AML-193 (cell line): ENCODE results near the gene INKA2.
A peak's percentile ranks its signal among the peaks of the same experiment; 100 is the strongest.

Experiments
- DNase-seq, 2 experiments: peaks; one replicate each; lab custom pipeline; 2025; lab: John Stamatoyannopoulos, UW

Gene INKA2

DNA sequence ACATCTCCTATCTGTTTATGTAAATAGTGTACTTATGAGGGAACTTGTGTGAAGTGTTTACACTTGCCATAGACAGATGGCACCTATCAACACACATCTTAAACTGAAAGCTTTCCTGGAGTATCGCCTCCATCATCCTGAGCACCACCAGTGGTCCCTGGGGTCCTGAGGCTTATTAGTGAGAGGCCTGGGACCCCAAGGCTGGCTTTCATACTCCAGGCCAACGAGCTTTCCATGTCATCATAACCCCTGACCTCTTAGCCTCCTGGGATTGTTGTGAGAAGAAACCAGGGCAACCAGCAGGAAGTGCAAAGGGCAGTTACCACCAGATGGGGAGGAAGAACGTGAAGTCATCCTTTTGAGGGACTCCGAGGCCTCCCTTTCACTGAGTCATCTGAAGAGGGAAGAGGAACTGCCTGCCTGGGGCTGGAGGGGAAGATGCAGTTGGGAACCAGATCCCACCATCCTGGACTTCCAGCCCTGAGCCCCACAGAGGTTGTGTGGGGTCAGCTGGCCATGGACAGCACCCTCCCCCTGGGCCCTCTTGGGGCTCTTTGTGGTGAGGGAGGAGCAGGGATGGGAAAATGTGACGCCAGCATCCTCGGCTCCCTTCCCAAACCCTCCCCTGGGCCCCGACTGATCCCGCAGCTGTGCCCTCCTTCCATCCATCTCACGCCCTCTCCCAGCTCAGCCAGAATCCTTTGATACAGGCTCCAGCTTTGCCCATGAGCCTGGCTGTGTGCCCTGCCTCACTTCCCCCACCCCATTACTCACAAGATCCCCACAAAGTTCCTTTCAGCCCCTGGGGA lies 5.8 kb downstream of the INKA2 start:
- peak; percentile 94 to 95 for DNase-seq

DNA sequence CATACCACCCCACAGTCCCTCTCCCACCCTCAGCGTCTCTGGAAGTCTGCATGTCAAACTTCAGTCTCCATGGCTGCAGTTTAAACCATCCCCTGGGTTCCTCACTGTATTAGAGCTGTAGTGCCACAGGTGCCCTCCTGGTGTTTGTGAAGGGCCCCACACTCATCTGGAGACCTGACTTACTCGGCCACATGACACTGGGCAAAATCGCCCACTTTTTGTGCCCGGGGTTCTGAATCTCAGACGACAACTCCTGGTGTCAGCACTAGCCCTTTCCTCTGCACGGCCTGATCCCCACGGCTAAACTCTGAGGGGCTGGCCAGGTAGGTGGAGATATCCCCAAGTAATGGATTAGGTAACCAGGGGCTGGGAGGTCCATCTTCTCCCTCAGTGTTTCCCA lies 6.5 kb downstream of the INKA2 start:
- DNase-seq, result no peak

DNA sequence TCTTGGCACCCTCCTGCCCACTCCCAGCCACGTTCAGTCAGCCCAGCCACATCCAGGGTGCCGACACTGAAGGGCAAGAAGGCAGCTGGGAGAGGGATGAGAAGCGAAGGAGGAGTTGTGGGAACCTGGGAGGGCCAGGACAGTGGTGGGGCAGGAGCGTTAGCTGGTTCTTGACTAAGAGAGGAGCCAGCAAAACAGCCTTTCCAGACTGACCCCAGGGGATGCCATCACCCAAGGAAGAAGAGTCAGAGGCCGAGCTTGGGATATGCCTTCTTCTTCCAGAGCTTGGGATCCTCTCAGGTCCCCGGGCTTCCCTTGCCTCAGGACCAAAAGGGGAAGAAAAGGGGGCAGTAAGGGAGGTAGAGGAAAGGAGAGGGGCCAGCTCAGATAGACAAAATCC lies 7.2 kb downstream of the INKA2 start:
- no peak for DNase-seq

DNA sequence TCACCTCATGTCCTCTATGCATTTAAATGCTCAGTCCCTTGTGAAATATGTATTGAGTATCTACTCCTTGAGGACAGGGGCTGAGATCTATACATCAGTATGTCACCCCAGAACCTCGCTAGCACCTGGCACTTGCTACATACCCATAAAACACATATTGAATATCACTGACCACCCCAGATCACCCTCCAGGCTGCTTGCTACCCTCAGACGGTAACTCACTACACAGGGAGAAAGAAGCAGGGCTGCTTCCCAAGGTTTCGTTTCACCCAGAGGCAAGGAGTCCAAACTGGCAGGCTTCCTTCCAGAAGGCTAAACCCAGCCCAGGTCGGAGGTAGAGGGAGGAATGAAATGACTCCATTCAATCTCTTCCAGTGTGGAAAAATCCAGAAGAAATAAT lies 8.5 kb downstream of the INKA2 start:
- DNase-seq, result no peak

DNA sequence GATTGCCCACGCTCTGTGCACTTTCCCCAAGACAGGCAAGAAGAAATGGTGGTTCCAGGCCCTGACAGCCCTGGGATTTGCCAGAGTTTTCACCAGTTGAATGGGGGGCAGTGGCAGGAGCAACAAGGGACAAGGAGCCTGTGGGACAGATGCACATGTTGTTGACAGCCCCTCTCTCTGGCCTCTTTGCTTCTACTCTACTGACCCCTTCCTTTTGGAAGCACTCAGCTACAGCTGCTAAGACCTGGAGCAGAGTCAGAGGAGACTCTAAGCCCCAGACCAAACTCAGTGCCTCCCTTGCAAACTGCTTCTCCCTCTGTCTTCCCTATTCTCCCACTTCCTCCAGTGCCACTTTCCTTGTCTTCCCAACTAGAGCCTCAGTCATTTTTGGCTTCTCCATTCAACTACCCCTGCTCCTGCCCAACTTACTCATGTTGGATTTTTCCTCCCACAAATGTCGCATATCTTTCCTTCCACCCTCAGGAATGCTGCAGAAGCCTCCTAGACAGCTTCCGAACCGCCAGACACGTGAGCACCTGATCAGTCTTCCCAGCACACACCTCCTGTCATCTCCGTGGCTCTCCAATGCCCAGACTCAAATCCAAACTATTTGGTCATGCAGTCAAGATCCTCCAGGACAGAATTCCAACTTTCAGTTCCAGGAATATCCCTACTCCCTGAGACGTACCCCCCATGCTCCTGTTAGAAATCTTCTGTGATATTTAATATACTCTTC lies 9.1 kb downstream of the INKA2 start:
- no peak for DNase-seq

DNA sequence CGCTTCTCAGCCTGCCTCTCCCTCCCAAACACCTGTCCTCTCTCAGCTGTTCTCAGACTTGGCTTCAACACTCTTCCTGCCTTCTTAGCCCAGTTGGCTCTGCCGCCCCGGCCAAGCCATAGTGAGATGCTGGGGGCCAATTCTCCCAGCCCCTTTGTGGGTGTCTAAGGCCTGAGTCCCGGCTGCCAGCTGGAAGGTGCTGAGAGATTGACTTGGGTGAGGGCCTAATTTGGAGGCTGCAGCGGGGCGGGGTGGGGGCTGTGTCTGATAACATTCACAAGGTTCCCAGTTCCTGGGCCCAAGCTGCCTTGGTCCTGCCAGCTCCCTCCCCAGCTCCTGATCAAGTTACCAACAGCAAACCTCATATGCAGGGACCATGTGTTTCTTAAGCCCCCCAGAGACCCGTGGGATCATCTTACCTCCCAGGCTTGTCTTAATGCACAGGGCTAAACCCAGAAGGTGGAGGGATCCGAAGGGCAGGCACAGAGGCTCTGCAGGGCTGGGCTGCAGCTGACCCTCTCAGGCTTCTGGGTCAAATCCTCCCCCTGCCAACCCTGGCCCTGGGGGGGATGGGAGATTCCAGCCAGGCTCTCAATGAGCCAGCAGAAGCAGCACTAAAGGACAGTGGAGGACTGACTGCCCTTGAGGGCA lies 9.8 kb downstream of the INKA2 start:
- no peak for DNase-seq

DNA sequence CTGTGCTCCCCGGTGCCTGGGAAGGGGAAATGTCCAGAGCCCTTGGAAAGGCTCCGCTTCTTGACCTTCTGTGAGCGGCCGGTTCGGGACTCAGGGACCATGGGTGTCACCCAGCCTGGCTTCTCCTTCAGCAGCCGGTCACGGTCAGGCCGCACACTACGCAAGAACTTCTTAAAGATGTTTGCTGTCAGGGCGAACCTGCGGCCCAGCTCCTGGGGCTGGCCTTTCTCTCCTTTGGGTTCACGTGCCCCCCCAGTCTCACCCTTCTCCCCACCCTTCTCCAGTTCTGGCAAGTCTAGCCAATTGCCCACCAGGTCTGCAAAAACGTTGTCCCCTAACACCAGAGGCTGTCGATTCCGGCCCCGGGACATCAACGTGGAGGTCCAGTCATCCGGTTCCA lies 12.1 kb downstream of the INKA2 start:
- no peak for DNase-seq

DNA sequence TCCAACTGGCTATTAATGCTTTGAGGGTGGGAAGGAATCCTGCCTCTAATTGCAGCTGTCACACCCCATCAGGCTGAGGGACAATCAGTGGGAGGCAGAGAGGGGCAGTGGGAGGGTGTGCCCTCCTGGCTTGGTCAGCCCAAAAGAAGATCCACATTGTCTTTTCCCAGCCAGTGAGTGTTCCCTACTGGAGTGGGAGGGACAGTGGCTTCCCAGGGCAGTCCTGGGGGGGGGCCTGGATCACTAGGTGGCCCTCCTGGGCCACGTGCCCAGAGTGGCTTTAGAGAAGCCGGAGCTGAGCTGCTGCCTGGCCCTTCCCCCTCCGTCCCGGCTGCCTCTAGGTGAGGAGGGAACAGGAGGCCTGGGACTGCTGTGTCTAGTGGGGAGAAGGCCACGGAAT lies 14.0 kb downstream of the INKA2 start:
- no peak for DNase-seq

DNA sequence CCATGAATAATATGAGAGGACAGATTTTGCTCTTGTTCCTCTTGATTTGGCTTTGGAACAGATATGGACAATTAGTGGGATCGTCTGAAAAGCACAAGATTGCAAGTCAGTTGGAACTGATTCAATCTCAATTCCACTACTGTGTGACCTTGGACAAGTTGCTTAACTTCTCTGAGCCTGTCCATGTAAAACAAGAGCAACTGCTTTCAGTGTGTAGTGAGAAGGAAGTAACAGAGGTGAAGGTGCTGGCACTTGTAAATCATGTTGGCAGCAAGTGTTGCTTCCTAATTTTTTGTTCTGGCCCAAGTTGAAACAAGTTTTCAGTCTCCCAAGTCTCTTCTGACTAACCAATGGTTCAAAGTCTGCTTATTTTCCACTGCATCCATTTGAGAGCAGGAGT lies 15.3 kb downstream of the INKA2 start:
- no peak for DNase-seq

DNA sequence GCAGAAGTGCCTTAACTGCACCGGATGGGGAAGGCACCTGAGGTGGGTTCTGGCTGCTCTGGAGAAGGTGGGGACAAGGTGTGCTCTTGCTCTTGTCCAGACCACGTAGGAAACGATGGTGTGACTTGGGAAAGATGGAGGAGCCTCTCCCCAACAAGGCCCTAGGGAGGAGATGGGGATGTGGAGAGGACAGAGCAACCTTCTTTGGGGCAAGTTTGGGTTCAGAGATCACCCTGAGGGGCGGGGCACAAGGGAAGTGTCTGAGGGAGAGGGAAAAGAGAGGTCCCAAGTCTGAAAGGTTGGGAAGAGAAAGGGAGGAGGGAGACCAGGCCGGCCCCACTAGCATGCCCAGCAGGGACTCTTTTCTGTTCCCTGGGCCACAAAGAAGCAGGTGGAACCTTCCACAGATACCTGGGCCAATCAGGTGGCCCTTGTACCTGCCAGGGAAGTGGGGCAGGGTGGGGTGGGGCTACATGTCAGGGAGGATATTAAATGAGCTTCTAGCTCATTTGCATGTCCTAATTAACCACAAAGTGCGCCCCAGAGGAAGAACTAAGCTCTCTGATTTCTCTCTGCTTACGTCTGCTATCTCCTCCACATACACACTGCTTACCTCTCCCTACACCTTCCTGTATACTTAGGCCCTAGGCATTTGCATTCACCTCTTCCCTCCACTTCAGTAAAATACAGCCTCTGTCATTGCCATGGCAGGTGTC lies 15.9 kb downstream of the INKA2 start:
- no peak for DNase-seq

DNA sequence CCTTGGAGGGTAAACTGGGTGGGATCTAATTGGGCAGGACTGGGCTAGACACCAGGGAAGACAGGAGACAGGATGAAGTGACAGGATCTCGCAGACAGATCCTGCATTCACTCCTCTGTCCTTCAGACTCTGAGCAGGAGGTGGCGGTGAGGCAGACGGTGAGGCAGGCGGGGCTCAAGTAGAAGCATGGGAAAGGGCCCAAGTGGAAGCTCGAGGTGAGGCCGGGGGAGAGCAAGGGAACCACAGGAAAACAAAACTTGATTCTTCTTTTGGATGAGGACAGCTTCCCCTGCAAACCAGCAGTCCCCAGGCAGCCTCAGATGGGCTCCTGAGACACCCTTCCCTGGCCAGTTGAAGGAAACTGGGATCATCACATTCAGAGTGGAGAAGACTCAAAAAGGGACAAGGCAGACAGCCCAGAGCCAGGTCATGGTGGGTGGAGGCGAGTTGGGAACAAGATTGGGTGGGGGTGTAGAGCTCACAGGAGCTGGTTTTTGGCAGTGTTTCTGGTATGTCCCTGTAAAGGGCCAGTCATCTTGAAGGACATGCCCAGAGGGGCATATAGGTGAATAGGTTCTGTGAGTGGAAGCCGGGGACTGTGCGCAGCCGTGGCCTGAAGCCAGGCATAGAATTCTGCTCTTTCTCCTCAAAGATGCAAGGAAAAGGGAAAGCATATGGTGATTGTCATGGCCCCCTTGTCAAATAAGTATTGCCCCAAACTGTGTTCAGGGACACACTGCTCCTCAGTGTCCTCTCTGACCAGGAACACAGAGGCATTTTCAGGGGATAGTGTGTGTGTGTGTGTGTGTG lies 18.0 kb downstream of the INKA2 start:
- no peak for DNase-seq

DNA sequence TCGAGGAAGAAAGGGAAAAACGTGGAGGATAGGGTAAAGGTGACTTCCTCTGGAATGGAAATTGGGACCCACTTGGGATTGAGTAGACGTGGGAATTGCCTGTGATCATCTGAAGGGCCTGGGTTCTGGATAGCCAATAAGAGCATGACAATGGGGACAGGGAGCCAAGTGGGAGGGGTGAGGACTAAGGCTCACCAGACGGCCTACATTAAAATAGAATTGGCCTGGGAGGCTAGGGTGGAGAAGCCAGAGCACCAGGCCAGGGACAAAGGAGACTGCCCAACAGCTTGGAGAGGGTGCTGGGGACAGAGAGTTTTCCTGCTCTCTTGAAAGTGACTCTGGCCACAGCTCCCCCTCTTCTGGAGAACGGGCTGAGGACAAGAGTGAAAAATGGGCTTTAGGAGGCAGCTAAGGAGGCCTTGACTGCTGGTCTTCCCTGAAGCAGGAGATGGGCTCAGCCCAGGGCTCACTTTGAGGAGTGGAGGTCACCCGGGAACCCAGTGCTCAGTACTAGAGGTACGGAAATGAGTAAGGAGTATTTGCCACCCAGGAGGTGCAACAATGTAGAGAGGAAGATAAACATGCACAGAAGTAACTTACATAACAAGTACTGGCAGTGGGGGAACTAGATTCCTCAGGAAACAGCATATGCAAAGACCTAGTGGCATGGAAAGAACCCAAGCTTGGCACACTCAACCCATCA lies 18.8 kb downstream of the INKA2 start:
- DNase-seq, result no peak

DNA sequence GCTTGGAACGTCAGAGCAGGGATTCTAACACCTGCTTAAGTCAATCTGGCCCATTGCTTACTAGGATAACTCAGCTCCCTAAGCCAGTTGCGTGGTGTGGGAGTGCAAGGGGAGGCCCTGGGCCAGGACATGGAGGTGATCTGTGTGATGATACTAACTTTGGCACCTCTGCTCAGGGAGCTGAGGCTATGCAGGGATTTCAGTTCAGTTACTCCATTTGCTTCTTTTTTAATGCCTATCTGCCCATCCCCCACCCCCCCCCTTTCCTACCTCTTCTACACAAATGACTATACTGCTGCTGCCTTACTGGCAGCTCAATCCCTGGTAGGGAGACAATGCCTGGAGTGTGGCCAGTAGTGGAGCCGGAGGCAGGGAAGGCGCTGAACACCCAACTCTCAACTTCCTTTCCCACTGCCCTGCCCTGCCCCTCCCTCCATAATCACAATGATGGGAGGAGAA lies 19.5 kb downstream of the INKA2 start:
- DNase-seq, result no peak

DNA sequence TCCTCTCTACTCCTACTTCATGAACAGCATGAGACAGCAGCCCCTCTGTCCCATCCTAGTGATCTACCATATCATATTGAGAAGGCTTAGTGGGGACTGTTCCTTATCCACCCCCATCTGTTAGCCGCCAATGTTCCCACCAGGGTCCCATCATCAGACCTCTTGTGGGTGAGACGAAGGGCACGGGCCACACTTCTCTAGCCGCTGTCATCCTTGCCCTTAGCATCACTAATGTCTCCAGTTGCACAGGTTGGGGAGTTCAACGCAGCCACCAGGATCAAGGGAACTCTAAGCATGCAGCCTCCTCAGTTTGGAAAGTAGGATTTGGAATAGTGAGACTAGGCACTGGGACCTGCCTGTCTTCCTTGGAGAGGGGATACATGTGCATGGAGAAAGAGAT lies 20.1 kb downstream of the INKA2 start:
- DNase-seq, result no peak

DNA sequence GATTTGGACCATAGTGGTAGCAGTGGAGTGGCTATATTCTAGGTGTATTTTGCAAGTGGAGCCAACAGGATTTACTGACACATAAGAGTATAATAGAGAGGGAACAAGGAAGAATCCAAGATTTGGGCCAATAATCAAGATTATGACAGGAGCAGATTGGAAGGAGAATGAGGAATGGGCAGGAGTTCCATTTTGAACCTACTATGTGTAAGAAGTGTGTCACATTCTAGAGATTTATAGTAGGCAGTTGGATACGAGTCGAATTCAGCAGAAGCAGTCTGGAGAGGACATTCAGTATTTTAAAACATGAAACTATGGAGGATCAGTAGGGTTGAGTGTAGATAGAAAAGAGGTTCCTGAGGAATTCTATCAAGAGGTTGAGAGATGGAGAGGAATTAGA lies 21.7 kb downstream of the INKA2 start:
- DNase-seq, result no peak

DNA sequence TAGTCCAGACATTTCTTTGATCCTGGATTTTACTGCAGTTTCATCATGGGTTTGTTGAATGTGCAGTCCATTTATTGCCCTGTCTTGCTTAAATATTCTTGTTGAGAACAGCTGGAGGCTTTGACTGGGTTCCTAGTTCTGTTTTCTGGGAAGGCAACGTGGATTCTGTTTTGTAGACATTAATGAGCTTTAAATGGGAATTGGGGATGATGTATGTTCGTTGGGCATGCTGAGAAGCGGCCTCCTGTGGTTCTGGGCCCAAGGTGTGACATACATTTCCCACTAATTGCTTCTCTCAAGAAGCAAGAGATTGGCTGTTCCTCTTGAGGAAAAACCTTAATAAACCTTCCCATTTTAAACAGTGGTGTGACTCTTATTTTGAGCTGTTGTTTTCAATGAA lies 22.9 kb downstream of the INKA2 start:
- DNase-seq, result no peak

DNA sequence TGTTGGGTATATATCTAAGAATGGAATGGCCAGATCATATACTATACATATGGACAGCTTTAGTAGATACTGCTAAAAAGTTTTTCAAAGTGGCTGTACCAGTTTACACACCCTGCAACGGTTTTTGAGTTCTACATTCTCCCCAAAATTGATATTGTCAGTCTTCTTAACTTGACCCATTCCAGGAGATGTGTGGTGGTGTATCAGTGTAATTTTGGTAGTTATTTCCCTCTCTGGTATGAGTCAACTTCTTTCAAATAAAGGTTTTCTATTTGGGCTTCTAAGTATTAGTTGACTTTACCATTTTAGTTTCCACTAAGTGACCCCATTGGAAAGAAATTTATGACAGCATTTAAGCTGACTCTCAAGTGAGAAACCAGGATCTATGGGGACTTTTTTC lies 29.2 kb downstream of the INKA2 start:
- DNase-seq, result no peak

DNA sequence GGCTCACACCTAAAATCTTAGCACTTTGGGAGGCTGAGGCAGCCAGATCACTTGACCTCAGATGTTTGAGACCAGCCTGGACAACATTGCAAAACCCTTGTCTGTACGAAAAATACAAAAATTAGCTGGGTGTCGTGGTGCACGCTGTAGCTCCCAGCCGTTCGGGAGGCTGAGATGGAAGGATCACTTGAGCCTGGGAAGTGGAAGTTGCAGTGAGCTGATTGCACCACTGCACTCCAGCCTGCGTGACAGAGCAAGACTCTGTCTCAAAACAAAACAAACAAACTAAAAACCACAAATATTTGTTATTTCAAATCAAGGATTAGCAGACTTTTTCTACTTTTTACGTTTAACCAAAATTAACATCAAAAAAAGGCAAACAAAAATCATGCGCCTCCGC lies 31.3 kb downstream of the INKA2 start:
- DNase-seq, result no peak

DNA sequence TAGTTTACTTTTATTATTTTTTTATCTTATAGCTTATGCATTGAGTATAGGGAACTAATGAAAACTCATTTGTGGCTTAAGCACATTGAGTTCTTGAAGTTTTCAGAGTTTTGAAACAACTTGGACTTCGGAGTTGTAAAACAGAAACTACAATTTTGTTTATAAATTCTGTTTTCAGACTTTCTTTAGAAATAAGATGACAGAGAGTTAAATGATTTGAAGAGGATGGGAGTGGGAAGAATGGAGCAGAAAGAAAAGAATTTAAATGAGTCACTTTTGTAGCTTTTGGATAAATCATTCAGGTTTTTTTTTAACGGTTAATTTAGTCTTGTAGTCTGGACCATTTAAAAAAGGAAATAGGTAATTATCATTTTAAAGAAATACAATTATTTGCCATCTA lies 32.3 kb downstream of the INKA2 start:
- no peak for DNase-seq

DNA sequence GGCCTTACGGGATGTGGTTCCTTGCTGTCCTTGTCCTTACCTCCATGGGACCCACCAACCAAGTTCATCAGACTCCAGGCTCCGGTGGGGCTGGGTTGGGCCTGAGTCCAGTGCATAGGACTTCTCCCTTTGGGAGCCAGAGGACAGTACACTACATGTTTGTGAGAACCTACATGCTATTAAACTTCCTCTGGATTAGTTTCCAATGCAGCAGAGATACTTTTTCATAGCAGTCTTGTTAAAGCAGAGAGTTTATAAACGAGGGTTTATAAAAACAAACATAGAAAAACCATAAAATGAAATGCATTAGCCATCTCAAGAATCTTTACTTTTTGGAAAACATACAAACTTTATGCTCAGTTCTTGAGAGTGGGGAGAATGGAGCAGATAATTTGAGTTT lies 33.4 kb downstream of the INKA2 start:
- no peak for DNase-seq

DNA sequence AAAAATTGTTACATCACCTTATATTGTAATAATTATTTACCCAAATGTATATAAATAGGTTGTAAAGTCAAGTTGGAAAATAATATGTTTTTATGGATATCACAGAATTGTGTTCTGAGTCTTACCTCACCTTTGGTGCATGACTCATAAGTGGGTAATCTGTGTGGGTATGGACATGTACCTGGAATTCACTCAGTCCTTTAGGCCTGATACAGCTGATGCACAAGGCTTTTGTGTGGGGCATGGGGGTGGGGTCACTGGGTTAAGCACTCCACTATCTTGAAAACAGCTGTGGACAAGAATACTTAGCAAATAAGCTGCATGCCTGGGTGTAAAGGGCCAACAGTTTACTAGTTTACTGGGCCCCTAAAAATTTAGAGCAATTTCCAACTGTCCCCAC lies 34.4 kb downstream of the INKA2 start:
- DNase-seq, result no peak
